Mucosa of gallbladder (tissue), 1 donor: ENCODE data around the gene TK2. TPM values are rescaled to one million over a fixed set of nuclear protein-coding genes. Genes with fewer than 3 reads are reported as not detected.

Source experiments
- DNase-seq: peaks from one replicate; pipeline ENCODE4 v3.0.0-alpha.2; 2020; ENCODE audit warnings: low spot score
- total RNA-seq: library from RNA; stranded (reverse); gene quantifications from one replicate; pipeline ENCODE4 v1.2.1, GENCODE V29; 2021
- donor health status: DM: no; HTN: no; CAD: no.

Gene TK2
- total RNA-seq, 1 donor from 2014 or later: 38.5 TPM

GRCh38 chr16:66484453-66485213 is 65.3 kb downstream of the TK2 start:
- DNase-seq: no peak

- DNase-seq: peak; percentile 68
Observed at GRCh38 chr16:66483689-66484452, 66.1 kb downstream of the TK2 start.

- no peak for DNase-seq
Observed at GRCh38 chr16:66481943-66482390, 68.0 kb downstream of the TK2 start.

GRCh38 chr16:66481081-66481942 is 68.6 kb downstream of the TK2 start:
- no peak for DNase-seq

GRCh38 chr16:66480265-66481080 is 69.4 kb downstream of the TK2 start:
- no peak for DNase-seq

GRCh38 chr16:66479661-66480264 is 70.2 kb downstream of the TK2 start:
- DNase-seq: no peak

- DNase-seq: peak; percentile 77
Observed at GRCh38 chr16:66478733-66479511, 71.0 kb downstream of the TK2 start.

- DNase-seq: no peak
Observed at GRCh38 chr16:66477028-66477515, 72.8 kb downstream of the TK2 start.

GRCh38 chr16:66476328-66477027 is 73.4 kb downstream of the TK2 start:
- no peak for DNase-seq

GRCh38 chr16:66475232-66475631 is 74.7 kb downstream of the TK2 start:
- DNase-seq: no peak

GRCh38 chr16:66474750-66475199 is 75.1 kb downstream of the TK2 start:
- DNase-seq: no peak

- DNase-seq: no peak
Observed at GRCh38 chr16:66473654-66474519, 76.0 kb downstream of the TK2 start.

GRCh38 chr16:66473051-66473571 is 76.8 kb downstream of the TK2 start:
- DNase-seq: no peak

GRCh38 chr16:66471716-66472393 is 78.1 kb downstream of the TK2 start:
- DNase-seq: no peak

- DNase-seq: no peak
Observed at GRCh38 chr16:66471264-66471663, 78.7 kb downstream of the TK2 start.

- no peak for DNase-seq
Observed at GRCh38 chr16:66470556-66470955, 79.4 kb downstream of the TK2 start.

- DNase-seq: no peak
Observed at GRCh38 chr16:66469947-66470546, 79.9 kb downstream of the TK2 start.
